Endodermal cell (in vitro differentiated cells): ENCODE results near the gene IQSEC2. TPM values are rescaled to one million over a fixed set of nuclear protein-coding genes. Genes with fewer than 3 reads are reported as not detected.

Experiments used
- DNase-seq: peaks from one replicate; pipeline ENCODE4 v3.0.0-alpha.2; 2017
- H3K27ac ChIP-seq: 2 replicates; pipeline ENCODE4 v1.5.1; 2013; ENCODE audit warnings: mild to moderate bottlenecking, low read depth, low read length, moderate library complexity
- H3K27me3 ChIP-seq: 2 replicates; pipeline ENCODE4 v1.6.1; 2013; ENCODE audit warnings: mild to moderate bottlenecking, low read length, moderate library complexity; ENCODE audit not compliant: insufficient read depth, control insufficient read depth, poor library complexity, severe bottlenecking
- H3K36me3 ChIP-seq: 2 replicates; pipeline ENCODE4 v1.7.0; 2013; ENCODE audit warnings: mild to moderate bottlenecking, low read length, moderate library complexity; ENCODE audit not compliant: control insufficient read depth, insufficient read depth
- H3K4me1 ChIP-seq: one replicate; pipeline ENCODE4 v1.7.0; 2013; ENCODE audit warnings: low read length; ENCODE audit not compliant: control insufficient read depth, insufficient read depth
- H3K4me3 ChIP-seq: 2 replicates; pipeline ENCODE4 v1.5.1; 2013; ENCODE audit warnings: mild to moderate bottlenecking, low read length, moderate library complexity
- H3K9ac ChIP-seq: 2 replicates; pipeline ENCODE4 v1.6.1; 2013; ENCODE audit warnings: mild to moderate bottlenecking, low read length, moderate library complexity; ENCODE audit not compliant: poor library complexity, severe bottlenecking; ENCODE audit errors: extremely low read depth
- H3K9me3 ChIP-seq: 2 replicates; pipeline ENCODE4 v1.6.1; 2013; ENCODE audit warnings: mild to moderate bottlenecking, low read length, moderate library complexity; ENCODE audit not compliant: control insufficient read depth
- H3K27ac Mint-ChIP-seq: 2 replicates; pipeline ENCODE4 v1.8.0; 2020; ENCODE audit warnings: mixed read lengths
- H3K27me3 Mint-ChIP-seq: 2 replicates; pipeline ENCODE4 v1.8.0; 2021; ENCODE audit warnings: mild to moderate bottlenecking, mixed read lengths; ENCODE audit not compliant: insufficient read depth
- H3K36me3 Mint-ChIP-seq: 2 replicates; pipeline ENCODE4 v1.8.0; 2020; ENCODE audit warnings: low read depth, mixed read lengths
- H3K4me1 Mint-ChIP-seq: 2 replicates; pipeline ENCODE4 v1.8.0; 2020; ENCODE audit warnings: mixed read lengths
- H3K4me3 Mint-ChIP-seq: 2 replicates; pipeline ENCODE4 v1.8.0; 2020; ENCODE audit warnings: mild to moderate bottlenecking, moderate library complexity, mixed read lengths
- H3K9me3 Mint-ChIP-seq: 2 replicates; pipeline ENCODE4 v1.8.0; 2020; ENCODE audit warnings: mild to moderate bottlenecking, mixed read lengths
- WGBS, 2 experiments: methylation state at CpG; one replicate each; pipeline versions ENCODE4 v1.1.5 to v1.1.7; 2013; ENCODE audit warnings: missing lambda C conversion rate in 2 of 2, mixed read lengths in 1 of 2; ENCODE audit not compliant: insufficient coverage in 1 of 2, insufficient read length in 1 of 2; 5-methylcytosine and 5-hydroxymethylcytosine counted together
- total RNA-seq, 2 donors: library from RNA; stranded (reverse); fragmentation: NEBNext Ultra II Directional in 1 of 2; extraction: Animal tissue kit (Norgen Biotek cat#: 25700) in 1 of 2; gene quantifications; 2 replicates in 1 of 2; 3 replicates in 1 of 2; pipeline ENCODE4 v1.2.1, GENCODE V29; 2021
- TF ChIP-seq, protein P1 (sequence below): fragments of 200-600 bp; sonication (generic); conservative IDR thresholded peaks from 2 replicates; pipeline ENCODE4 v1.5.0; 2021; ENCODE audit warnings: antibody characterized with exemption, mild to moderate bottlenecking

Gene IQSEC2
- total RNA-seq, 2 donors from 2014 or later = 14.7 to 18.2 TPM

DNA sequence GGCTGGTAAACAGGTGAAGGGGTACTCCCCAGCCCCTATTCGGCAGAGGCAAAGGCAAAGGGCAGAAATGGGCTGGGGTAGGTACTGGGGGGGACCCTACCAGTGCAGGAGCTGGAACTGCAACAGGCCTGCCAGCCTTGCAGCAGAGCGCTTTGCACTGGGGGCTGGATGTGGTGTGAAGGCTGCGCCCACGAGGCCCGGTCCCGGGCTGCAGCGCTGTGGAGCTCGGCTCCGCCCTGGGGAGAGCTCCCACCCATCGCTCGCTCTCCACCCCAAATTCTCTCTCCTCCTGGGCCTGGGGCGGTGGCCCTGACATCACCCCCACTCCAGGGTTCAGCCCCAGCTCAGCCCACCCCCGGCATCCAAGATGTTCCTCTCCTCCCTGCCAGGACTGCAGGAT is 24.2 kb downstream of the IQSEC2 start:
- H3K4me3 ChIP-seq = no peak overlapping the region
- Mint-ChIP-seq H3K36me3 (peaks cover 4% of the 10 kb centered on the region), H3K9me3 (peaks cover 74% of the 10 kb centered on the region), H3K4me1 (no peaks in the 10 kb centered on the region), H3K27ac (no peak overlapping the region), H3K4me3 (no peak overlapping the region), H3K27me3 (no peaks in the 10 kb centered on the region)
- no peak overlapping the region for H3K27ac ChIP-seq
- TF ChIP-seq, protein P1, sequence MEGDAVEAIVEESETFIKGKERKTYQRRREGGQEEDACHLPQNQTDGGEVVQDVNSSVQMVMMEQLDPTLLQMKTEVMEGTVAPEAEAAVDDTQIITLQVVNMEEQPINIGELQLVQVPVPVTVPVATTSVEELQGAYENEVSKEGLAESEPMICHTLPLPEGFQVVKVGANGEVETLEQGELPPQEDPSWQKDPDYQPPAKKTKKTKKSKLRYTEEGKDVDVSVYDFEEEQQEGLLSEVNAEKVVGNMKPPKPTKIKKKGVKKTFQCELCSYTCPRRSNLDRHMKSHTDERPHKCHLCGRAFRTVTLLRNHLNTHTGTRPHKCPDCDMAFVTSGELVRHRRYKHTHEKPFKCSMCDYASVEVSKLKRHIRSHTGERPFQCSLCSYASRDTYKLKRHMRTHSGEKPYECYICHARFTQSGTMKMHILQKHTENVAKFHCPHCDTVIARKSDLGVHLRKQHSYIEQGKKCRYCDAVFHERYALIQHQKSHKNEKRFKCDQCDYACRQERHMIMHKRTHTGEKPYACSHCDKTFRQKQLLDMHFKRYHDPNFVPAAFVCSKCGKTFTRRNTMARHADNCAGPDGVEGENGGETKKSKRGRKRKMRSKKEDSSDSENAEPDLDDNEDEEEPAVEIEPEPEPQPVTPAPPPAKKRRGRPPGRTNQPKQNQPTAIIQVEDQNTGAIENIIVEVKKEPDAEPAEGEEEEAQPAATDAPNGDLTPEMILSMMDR = no peak
- H3K27me3 ChIP-seq = no peaks in the 10 kb centered on the region
- 96 to 100% methylated on average over 1 to 12 of the region's 13 CpGs for WGBS, 2 experiments
- H3K4me1 ChIP-seq = no peaks in the 10 kb centered on the region
- H3K9me3 ChIP-seq = no peaks in the 10 kb centered on the region
- H3K36me3 ChIP-seq = no peaks in the 10 kb centered on the region
- H3K9ac ChIP-seq = no peak overlapping the region
- no peak for DNase-seq

DNA sequence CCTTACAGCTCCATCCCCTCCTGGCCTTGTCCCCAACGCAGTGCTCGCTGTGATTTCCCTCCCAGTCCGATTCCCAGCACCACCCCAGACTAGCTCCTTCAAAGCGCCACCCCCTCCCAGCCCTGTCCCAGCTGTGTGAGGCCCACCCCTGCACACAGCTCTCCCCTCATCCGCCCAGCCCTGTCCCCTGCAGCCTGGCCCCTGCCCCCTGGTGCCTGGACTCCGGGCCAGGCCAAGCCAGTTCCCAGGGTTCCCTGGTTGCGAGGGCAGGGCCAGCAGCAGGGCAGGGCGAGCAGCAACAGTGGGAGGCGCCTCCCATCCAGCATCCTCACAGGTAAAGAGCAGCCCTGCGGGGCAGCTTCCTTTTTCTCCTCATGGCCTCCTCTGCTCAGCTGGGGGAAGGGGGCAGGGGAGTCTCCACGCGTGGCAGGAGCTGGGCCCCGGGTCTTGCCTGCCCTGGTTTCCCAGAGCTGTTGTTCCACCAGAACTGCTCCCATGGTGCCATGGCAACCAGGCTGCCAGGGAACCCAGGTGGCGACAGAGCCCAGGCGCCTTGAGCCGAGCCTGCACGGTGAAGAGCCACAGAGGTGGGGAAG is 24.8 kb downstream of the IQSEC2 start:
- TF ChIP-seq, protein P1 = no peak
- Histone ChIP-seq H3K27ac (no peak overlapping the region), H3K4me3 (no peak overlapping the region), H3K27me3 (no peaks in the 10 kb centered on the region), H3K9ac (no peak overlapping the region), H3K4me1 (no peaks in the 10 kb centered on the region), H3K9me3 (no peaks in the 10 kb centered on the region), H3K36me3 (no peaks in the 10 kb centered on the region)
- peaks cover 72% of the 10 kb centered on the region for H3K9me3 Mint-ChIP-seq
- no peaks in the 10 kb centered on the region for H3K27me3 Mint-ChIP-seq
- WGBS, 2 experiments = 66 to 80% methylated on average over 2 to 16 of the region's 17 CpGs
- H3K4me1 Mint-ChIP-seq = no peaks in the 10 kb centered on the region
- peak; percentile 77 for DNase-seq
- H3K27ac Mint-ChIP-seq = no peak overlapping the region
- no peak overlapping the region for H3K4me3 Mint-ChIP-seq
- peaks cover 4% of the 10 kb centered on the region for H3K36me3 Mint-ChIP-seq

DNA sequence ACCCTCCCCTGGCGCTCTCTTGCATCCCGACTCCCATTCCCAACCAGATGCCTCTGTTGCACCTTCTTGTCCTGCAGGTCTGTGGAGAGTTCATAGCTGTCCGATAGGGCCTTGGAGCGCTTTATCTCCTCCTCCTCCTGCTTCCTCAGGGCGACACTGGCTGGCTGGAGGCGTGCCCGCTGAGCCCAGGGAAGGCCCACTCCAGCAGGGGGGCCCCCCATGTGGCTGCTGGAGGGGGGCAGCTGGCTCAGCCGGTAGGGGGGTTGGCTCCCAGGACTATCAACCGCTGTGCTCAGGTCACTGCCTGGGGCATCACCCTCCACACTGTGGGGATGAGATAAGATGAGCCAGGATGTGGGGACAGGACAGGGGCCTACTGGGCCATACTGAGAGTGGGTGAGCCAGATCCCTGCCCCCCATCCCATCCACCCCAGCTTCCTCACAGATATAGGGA is 25.6 kb downstream of the IQSEC2 start:
- Mint-ChIP-seq H3K4me3 (no peak overlapping the region), H3K9me3 (peaks cover 69% of the 10 kb centered on the region), H3K27ac (no peak overlapping the region), H3K27me3 (no peaks in the 10 kb centered on the region), H3K36me3 (peaks cover 4% of the 10 kb centered on the region), H3K4me1 (no peaks in the 10 kb centered on the region)
- no peaks in the 10 kb centered on the region for H3K4me1 ChIP-seq
- H3K4me3 ChIP-seq = no peak overlapping the region
- no peak overlapping the region for H3K27ac ChIP-seq
- no peaks in the 10 kb centered on the region for H3K9me3 ChIP-seq
- no peaks in the 10 kb centered on the region for H3K27me3 ChIP-seq
- TF ChIP-seq, protein P1 = no peak
- no peaks in the 10 kb centered on the region for H3K36me3 ChIP-seq
- 89% methylated on average over 7 of the region's 9 CpGs; no CpG with 5 or more reads in 1 of the 2 experiments for WGBS, 2 experiments
- no peak for DNase-seq
- H3K9ac ChIP-seq = no peak overlapping the region
